ENCODE results near the gene TEAD3.

TEAD3 gene

GRCh38 chr6:35461270-35461669 is 35.6 kb downstream of the TEAD3 start:
- TF ChIP-seq CTCF (IDR thresholded peaks at IDR 0.05; ENCODE audit: low read depth, low read length, missing control alignments), result no peak
- no peak overlapping the region for H3K4me3 ChIP-seq (replicated peaks; ENCODE audit: low read depth, low read length)
- DNase-seq (ENCODE audit: extremely low read depth, low read depth), result no peak

- DNase-seq (ENCODE audit: extremely low read depth, low read depth), result no peak
- TF ChIP-seq CTCF (IDR thresholded peaks at IDR 0.05; ENCODE audit: low read depth, low read length, missing control alignments), result no peak
- H3K4me3 ChIP-seq (replicated peaks; ENCODE audit: low read depth, low read length), result no peak overlapping the region
These were observed 39.0 kb downstream of the TEAD3 start for GRCh38 chr6:35457907-35458306.

DNA sequence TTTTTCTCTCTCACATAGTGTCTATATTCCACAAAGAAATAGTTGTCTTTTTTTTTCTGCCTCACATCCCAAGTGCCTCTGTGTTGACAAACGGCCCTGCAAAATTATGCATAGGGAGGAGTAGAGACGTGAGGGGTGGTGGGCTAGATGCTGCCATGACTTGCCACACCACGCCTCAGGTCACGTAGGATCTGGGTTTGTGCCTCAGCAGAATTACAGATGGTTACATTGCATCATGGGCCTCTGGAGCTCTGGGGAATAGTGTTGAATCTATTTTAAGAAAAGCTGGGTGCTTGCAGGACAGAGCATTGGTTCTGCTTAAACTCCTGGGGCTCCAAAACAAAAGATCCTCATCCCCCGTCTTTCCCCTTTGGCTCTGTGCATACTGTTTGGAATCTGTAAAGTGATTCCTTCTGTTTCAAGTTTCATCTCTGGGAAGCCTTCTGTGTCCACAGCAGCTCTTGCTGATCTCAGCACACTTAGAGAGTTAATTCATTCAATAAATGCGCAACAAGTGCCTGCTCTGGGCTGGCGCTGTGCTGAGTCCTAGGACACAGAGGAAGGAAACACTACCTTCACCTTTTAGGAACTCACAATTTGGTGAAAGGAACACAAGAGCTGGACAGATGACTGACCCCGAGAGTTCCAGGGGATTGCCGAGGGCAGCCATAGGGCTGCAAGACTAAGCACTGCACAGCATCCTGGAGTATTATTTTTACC is 42.3 kb downstream of the TEAD3 start:
- peak overlapping the region; percentile 68 for H3K4me3 ChIP-seq (replicated peaks; ENCODE audit: low read depth, low read length)
- no peak for TF ChIP-seq CTCF (IDR thresholded peaks at IDR 0.05; ENCODE audit: low read depth, low read length, missing control alignments)

GRCh38 chr6:35453236-35453635 is 43.6 kb downstream of the TEAD3 start:
- no peak for TF ChIP-seq CTCF (IDR thresholded peaks at IDR 0.05; ENCODE audit: low read depth, low read length, missing control alignments)
- peak overlapping the region; percentile 68 for H3K4me3 ChIP-seq (replicated peaks; ENCODE audit: low read depth, low read length)
- no peak for DNase-seq (ENCODE audit: extremely low read depth, low read depth)

More for the DNA sequence above, 42.3 kb downstream of the TEAD3 start:
- no peak for DNase-seq (ENCODE audit: extremely low read depth, low read depth)

DNA sequence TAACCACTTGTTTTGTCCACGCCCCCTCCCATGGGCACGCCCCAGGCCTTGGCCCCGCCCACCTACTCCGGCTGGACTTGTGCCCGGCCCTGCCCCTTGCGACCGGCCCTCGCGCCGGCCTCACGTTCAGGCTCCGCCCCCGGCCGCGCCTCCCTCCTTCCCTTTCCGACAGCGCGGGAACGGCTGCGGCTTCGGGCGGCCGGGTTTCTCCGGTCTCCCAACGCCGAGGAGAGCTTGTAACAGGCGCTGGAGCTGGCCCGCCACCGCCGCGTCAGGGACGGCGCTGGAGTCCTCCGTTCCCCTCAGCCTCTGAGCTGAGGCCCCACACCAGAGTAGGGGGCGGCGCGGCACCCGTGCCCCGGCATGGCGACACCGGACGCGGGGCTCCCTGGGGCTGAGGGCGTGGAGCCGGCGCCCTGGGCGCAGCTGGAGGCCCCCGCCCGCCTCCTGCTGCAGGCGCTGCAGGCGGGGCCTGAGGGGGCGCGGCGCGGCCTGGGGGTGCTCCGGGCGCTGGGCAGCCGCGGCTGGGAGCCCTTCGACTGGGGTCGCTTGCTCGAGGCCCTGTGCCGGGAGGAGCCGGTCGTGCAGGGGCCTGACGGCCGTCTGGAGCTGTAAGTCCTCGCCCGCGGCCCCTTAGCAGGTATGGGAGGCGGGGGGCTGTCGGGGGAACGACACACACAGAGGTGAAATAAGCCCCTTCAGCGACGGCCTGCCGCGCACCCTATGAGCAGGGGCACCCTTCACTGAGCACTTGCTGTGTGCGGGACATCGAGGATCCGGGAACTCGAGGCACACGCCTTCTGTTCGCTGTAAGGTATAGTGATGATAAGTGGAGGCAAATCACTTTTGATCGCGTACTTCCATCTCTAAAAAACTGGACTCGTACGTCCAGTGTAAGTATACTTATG is 44.4 kb downstream of the TEAD3 start, which contains the start of gene FANCE:
FANCE (plus strand) TSS at position 156 of the 908 bp plus-strand sequence; CDS start at position 364, 208 bp downstream.
- no peak for TF ChIP-seq CTCF (IDR thresholded peaks at IDR 0.05; ENCODE audit: low read depth, low read length, missing control alignments)
- H3K4me3 ChIP-seq (replicated peaks; ENCODE audit: low read depth, low read length), result peak within 1 kb of the TSS; percentile 68
- no peak for DNase-seq (ENCODE audit: extremely low read depth, low read depth)

DNA sequence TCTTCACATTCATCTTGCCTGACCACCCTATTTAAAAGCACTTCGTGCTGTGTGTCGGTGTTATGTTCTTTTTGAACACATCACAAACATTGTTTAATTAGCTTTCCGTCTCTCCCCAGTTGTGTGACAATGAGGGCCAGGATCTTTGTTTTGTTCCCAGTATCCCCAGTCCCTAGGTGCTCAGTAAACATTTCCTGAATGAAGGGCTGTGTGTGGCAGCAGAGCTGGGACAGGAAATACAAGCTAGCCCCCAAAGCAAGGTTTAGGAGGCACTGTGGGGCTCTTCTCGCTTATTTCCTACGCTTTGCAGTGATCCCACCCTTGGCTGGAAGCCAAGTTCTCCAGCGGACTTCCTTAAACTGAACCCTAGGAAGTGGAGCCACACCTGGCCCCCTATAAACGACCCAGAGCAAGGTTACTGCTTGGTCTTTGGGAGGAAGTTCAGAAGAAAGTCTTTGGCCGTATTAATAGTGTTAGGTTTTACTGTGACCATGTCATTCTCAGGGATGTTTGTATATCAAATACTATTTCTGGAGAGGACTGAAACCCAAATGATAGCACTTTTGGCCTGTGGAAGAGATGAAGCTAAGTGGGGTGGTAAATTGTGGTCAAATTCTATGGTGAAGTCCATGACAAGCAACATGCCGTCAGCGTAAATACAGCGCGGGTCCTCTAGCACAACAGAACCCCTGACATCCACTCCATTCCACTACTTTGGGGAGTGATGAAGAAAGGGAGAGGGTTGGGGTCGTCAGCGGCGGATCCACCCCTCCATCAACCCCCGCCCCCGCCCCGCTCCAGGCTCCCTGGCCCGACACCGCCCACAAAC is 45.3 kb downstream of the TEAD3 start:
- TF ChIP-seq CTCF (IDR thresholded peaks at IDR 0.05; ENCODE audit: low read depth, low read length, missing control alignments), result no peak
- H3K4me3 ChIP-seq (replicated peaks; ENCODE audit: low read depth, low read length), result peak overlapping the region; percentile 68
- no peak for DNase-seq (ENCODE audit: extremely low read depth, low read depth)

All from HFF-Myc (cell line).